CD4-positive, alpha-beta T cell treated with Interleukin-17A for 1 hour (primary cell): ENCODE measurements around the gene PER3.

Experiments
- DNase-seq: peaks from one replicate; pipeline ENCODE4 v3.0.0-alpha.2; 2020

The PER3 gene

DNA sequence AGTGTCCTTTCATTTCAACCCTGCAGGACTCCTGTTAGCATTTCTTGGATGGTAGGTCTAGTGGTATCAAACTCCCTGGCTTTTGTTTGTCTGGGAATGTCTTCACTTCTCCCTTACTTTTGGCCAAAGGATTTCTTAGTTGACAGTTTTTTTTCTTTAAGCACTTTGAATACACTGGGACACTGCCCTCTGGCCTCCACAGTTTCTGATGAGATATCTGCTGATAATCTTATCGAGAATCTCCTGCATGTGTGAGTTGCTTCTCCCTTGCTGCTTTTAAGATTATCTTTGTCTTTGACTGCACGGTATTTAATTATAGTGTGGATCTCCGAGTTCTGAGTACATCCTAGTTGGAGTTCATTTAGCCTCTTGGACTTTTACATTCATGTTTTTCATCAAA, 55.4 kb downstream of the PER3 start:
- DNase-seq = no peak

DNA sequence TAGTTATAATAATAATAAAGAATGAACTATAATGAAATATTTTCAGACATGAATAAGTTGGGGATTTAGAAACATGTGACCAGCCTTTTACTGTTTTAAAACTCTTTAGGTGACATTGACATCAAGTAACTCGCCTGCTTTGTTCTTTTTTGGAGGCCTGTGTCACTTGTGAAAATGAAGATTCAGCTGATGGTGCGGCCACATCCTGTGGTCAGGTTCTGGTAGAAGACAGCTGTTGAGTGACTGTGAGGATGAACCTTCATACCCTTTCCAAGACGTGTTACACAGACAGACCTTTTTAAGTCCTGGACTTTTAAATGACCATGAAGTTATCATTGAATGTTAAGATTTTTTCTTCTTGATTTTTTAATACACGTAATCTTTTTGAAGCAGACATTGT, 58.4 kb downstream of the PER3 start:
- peak; percentile 6 for DNase-seq

DNA sequence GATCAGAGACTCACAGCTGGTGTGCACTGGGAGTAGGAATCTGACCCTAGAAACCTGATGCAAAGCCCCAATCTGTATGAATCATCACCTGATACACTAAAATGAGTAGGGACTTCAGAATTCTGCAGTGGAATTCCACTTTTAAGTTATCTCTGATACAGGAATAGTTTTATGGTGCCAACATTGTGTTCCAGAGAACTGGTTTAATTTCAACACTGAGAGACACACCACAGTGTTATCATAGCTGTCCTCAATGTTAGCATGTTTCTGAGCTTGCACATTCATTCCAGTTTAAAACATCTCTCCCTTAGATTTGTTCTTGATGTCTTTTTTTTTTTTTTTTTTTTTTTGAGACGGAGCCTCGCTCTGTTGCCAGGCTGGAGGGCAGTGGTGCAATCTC, 61.7 kb downstream of the PER3 start:
- no peak for DNase-seq

DNA sequence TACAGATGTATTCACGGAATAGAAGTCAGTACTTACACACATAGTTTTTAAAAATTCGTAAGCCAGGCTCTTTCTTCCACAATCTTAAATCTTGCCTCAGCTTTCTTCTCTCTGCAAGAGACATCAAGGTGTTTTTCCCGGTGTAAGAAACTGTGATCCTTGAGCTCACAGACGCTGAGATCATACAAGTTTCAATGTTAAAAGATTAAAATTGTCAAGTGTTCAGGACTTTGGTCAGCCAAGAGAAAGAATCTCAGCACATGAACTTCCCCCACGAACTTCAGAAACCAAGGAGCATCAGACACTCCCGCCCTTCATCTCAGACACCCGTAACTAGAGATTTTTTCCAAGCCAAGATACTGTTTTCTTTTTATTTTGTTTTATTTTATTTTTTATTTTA, 62.6 kb downstream of the PER3 start:
- no peak for DNase-seq

DNA sequence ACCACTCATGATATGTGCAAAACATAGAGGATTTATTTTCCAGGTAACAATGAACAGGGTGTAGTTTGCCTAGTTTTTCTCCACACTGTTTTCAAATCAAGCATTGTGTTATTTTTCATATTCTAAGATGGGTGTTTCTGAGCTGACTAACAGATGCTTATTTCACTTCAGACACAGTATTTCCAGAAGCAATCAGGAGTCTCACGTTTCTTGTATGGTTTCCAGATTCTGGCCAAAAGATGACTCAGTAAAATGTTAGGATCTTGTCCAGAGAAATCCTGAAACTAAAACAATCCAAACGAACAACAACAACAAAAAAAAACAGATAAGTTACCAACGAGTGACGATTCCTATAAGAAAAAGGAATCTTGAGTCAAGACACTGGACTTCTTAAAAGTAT, 63.5 kb downstream of the PER3 start:
- no peak for DNase-seq

DNA sequence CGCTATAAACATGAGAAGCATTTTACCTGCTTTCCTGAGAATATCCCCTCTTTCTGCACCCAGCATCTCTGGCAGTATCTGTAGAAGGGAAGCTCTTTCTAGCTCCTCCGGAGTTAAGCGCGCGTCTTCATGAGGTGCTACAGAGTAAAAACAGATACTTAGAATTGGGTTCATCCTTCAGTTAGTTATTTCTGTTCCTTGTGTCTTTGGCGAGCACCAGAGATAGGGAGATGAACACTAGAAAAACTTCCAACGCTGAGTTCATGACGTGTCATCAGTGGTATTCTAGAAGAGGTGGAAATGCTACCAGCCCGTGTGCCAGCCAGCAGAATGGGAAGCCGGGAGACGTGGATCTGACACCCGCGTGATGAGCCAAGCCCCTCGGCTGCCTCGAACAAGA, 66.7 kb downstream of the PER3 start:
- DNase-seq = no peak

DNA sequence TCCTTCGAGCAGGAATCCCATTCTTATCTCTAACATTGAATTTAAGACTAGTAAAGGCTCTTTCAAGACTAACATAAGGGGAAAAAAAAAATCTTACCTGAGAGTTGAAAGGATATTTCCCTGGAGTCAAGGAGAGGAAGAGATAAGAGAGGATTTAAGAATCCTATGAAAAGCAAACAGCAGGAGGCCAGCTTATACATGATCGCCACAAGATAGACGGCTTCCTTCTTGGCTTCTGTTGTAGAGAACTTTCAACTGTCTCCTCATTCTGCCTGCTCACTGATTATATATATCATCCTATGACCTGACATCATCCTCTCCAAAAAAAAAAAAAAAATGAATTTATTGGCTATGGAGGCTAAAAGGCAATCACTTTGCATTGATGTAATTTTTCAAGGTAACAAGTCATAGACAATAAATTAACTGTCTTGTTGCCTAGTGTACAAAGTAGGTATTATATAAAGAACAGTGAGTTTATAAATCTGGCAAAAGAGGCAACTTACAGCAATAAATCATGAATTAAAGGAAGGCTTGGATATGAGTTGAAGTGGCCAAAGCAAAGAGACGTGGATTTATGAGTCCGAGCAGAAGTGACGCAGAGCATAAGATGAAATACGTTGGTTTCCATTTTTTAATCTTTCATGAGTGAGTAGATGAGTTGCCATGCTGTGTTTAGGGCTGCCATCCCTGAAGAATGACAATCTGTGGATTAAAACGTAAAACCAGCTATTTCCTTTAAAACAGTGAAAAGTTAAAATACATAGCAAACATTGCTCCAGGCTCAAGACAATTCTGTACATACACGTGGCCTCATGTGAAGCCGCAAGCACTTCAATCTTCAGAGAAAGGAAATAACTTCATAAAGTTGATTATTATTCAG, 69.0 kb downstream of the PER3 start, which contains the start of gene UTS2:
Gene UTS2, minus strand, starts transcription at position 262 of the 880 bp plus-strand sequence. Its CDS starts 62 bp downstream, at position 200.
- DNase-seq = no peak

DNA sequence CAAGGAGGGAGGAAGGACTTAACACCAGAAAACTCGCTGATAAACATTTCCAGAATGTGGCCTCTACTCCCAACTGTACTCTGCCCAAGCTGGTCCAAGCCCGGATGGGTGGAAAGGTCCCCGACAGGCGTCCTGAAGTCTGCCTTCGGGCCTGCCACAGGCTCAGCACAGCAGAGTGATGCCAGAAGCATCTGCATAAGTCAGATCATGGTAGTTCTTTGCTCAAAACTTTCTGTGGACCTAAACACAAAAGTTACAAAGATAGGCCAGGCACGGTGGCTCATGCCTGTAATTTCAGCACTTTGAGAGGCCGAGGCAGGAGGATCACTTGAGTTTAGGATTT, 69.6 kb downstream of the PER3 start:
- no peak for DNase-seq

DNA sequence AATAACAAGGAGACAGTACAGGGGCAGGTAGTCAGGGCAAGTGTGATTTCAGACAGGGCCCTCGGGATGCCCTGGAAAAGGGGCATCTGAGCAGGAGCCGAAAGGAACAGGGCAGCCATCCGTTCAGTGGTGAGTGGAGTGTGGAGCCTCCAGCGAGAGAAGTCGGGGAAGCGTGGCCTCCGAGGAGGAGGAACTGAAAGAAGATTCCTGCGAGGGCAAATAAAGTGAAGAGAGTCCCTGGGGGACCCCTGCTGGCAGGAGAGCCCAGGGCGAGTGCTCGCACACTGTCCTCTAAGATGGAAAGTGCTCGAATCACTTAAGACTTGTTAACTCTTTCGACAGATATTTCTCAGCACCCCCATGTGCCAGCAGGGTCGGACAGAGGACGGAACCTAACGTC, 72.3 kb downstream of the PER3 start:
- DNase-seq = peak; percentile 3

DNA sequence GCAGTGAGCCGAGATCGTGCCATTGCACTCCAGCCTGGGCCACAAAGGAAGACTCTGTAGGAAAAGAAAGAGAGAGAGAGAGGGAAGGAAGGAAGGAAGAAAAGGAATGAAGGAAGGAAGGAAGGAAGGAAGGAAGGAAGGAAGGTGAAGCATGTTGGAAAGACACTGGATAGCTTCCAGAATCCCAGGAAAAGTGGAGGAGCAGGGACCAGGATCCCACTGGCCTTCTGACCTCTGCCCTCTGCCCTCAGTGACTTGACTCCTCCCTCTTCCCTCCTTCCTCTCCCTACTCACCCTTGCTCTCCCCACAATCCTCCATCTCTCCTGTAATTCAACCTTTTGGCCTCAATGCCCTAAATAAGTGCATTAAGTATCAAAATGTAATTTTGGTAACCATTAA, 72.9 kb downstream of the PER3 start:
- DNase-seq = no peak

DNA sequence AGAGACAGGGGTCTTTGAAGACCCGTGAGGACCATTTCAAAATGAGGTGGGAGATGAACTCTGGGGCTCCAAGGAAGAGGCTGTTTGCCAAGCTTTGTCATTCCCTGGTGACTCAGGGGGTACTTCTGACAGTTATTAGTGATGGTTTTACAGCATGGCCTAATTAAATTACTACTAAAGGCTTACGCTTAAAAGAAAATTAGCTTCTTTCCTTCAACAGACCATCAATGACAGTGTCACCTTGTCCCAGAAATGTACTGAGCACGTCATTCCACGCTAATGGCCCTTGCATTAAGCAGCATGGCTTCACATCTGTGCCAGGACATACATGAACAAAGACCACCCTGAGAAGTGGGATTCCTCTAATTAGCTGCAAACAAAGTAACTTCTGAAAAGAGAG, 73.9 kb downstream of the PER3 start:
- DNase-seq = no peak

DNA sequence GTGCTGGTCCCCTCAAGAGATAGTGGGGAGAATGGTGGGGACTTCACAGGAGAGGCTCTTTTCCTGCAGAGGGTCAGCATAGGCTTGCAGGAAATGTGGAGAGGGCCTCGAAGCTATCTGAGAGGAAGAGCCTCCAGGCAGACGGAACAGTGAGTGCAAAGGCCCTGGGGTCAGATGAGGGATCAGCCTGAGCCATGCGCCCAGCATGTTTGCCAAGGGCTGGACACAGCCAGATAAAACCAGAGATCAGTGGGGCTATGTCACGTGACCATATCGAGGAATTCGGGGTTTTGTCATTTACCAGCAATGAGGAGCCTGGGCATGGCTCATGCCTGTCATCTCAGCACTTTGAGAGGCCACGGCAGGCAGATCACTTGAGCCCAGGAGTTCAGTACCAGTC, 75.3 kb downstream of the PER3 start:
- DNase-seq = no peak

DNA sequence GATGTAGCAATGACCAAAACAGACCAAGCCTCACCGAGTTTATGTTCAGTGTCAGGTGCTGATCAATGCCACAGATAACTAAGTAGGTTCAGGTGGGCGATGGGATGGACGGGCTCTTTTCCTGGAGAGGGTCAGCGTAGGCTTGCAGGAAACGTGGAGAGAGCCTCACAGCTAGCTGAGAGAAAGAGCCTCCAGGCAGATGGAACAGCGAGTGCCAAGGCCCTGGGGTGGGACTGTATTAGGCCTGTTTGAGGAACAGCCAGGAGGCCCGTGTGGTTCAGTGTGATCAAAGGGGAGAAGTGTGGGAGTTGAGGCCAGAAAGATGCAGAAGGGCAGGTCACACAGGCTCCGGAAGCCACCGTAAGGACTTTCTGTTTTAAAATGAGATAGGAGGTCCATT, 76.0 kb downstream of the PER3 start:
- DNase-seq = no peak

DNA sequence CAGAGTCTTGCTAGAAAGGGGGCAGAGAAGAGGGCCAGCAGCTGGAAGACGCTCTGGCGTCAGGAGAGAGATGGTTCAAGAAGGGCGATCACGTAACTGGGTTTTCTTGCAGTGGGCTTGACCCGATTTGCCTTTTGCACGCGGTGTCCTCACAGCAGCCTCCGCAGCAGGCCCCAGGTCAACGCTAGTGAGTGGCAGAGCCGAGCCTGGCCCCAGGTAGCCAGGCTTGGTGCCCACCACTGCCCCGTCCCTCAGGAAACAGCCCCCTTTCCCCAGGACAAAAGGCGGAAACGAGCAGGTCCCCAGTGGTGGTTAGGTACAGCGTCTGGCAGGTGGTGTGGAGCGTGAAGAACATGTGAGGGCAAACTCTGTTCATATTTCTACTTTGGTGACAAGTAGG, 77.4 kb downstream of the PER3 start:
- no peak for DNase-seq

DNA sequence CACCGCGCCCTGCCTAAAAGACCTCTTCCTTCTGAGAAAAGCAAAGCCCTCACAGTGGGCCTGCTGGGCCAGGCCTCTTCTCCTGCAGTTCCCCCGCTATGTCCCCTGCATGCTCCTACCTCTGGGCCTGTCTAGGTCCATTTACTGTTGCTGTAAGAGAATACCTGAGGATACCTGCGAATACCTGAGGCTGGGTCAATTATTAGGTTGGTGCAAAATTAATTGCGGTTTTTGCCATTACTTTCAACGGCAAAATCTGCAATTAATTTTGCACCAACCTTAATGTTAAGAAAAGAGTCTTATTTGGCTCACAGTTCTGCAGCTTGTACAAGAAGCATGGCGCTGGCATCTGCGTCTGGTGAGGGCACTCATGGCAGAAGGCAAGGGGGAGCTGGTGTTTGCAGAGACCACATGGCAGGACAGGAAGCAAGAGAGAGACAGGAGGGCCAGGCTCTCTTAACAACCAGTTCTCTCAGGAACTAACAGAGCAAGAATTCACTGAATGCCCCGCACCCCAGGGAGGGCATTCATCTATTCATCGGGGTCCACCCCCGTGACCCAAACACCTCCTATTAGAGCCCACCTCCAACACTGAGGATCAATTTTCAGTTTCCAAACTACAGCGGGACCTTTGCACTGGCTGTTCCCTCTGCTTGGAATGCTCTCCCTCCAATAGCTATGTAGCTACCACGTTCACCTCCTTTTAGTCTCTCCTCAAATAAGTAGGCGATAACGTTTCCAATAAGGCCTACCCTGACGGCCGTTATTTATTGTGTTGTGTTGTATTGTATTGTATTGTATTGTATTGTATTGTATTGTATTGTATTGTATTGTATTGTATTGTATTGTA, 78.3 kb downstream of the PER3 start:
- DNase-seq = no peak

DNA sequence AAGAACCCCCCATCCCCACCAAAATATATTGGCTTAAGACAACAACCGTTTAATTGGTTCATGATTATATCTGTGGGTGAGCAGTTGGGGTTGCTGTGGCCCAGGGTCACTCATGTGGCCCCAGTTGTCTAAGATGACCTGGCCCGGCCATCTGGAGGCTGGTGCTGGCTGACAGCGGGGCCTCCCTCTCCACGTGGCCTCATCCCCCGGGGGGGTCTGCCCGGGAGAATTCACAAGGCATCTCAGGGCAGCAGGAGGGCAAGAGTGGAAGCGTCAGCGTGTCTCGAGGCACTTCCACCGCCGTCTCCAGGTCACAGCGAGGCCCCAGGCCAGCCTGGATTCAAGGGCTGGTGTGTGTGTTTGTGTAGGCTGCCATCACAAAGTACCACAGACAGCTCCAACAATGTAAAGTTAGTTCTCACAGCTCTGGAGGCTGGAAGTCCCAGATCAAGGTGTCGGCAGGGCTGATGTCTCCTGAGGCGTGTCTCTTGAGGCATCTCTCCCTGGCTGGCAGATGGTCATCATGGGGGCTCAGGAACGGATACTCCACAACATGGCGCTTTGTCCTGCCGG, 79.8 kb downstream of the PER3 start:
- no peak for DNase-seq

DNA sequence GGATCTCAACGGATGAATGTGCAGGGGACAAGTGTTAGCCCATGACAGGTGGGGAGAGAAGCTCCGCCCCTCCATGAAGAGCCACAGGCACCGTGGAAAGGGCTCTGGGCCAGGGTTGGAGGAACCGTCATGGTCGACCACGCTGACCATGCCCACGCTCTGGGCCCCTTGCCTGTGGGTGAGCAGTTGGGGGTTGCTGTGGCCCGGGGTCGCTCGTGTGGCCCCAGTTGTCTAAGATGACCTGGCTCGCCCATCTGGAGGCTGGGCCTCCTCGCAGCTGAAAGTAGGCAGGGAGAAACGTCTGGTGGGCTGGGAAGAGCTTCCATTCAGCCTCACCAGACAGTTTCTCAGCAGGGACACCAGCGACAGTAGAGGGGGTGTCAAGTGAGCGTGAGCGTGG, 81.9 kb downstream of the PER3 start:
- no peak for DNase-seq

DNA sequence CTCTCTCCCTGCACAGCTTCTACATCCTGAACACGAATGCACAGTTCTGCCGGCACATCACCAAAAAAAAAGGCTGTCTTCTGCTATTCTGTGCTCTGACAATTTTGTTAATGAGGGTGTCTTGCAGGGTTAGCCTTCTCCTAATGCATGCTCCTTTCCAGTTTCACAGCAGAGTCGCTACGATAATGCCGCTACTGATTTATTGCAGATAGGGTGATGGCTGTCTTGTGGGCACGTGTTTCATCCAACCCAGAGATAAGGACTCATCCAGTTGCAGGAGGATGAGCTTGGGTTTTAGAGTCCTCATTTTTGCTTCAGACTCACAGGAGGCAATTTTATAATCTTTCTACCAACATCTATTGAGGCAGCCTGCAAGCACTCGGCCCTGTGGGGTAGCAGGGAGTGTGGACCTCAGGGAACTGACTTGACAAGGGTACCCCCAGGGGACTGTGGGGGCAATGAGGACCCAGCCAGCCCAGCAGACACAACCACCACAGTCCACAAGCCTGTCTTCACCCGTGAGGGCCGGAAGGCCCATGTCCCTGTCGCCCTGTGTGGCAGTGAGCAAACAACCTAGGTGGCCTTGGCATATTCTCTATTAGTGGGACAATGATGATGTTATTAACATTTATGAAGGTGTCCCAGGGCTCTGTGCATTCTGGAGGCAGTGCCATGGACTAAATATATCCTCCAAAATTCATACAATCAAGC, 84.1 kb downstream of the PER3 start:
- no peak for DNase-seq

DNA sequence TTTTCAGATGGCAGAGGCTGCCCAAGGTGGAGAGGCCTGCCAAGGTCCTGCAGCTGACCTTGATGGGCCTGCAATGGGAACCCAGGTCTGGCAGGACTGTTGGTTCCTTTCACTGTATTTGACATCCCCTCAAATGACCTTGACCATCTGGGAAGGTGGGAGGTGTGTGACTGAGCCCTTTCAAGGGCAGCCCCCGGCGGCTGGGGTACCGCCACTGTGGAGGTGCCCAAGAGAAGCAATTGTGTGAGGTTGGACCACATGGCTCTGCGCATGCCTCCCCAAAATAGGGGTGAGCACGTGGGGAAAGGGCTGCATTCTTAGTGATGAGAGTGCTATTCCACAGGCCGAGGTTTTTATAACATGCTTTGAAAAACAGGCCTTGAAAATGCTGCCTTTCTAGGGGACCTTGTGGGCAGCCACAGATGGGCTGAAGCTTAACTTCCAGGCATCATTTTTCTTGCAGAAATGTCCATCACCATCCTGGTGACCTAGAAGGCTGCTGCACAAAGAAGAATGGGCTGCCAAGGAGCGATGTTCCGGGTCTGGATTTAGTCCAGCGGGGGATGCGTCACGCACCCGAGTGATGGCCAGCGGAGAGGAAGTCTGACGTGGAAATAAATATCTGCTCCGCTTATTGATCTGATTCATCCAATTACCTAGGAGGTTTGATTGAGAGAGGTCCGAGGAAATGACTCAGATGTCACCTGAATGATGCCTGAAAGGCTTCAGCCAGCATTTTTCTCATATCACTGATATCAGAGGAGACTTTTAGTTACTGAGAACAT, 85.2 kb downstream of the PER3 start:
- no peak for DNase-seq

DNA sequence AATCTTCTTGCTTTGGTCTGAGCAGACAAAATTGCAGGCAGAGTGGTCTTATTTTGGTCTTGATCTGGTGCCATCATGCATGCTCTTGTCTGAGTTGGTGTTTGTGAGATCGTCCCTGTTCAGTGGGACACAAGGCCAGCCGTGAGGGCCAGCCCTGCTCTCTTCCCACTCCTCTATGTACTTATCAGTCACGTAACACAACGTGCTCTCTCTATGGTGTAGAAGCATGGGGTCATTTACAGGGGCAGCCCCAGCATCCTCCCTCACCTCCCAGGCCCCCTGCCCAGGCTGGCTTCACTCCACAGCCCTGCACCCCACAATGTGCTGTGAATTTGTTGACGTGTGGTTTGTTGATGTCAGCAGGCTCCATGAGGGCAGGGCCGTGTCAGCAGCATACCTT, 87.0 kb downstream of the PER3 start:
- DNase-seq = no peak

DNA sequence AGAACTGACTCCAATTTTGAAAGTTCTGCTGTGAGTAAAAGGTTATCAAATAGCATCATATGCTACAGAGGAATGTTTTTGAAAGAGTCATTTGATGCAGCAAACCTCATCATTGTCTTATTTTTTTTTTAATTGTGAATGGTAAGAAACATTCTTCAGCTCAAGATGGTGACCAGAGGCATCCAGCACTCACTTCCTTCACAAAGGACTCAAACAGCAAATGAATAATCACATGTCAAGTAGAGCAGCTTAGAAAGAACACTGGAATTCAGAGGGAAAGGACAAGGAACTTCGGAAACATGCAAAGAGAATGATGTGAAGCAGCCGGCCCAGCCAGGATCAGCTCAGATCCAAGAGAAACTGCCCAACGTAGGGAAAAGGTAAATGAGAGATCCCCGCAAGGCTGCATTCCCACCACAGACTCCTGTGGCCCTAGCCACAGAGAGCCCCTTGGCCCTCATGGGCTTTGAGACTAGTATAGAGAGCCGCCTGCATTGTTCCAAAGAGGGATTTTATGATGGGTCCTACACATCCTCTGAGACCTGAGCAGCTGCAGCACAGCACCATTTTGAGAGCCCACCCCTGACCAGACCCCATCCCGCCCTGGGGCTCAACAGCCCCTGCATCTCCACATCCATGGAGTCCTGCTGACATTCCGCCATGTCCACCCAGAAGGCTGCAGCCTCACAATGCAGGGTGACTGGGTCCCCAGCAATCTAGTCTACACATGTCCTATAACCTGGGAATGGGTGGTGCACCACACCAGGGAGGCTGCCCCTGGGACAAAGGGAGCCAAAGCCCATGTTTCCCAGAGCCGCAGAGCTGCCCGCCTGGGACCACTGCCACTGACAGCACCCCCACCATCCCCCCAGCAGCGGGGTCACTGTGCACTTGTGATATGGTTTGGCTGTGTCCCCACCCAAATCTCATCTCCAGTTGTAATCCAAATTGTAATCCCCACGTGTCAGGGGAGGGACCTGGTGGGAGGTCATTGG, 90.0 kb downstream of the PER3 start:
- DNase-seq = no peak
